Measurements from ENCODE around the gene NXPE4.

The NXPE4 gene

GRCh38 chr11:114556135-114556534 is 39.5 kb downstream of the NXPE4 start:
- no peak for DNase-seq

GRCh38 chr11:114553642-114554041 is 41.9 kb downstream of the NXPE4 start:
- DNase-seq: no peak

- no peak for DNase-seq
These were observed 44.5 kb downstream of the NXPE4 start for GRCh38 chr11:114551060-114551459.

- DNase-seq: no peak
These were observed 69.9 kb downstream of the NXPE4 start for GRCh38 chr11:114525682-114526081.

- no peak for DNase-seq
These were observed 71.5 kb downstream of the NXPE4 start for GRCh38 chr11:114524122-114524521.

GRCh38 chr11:114522818-114523217 is 72.8 kb downstream of the NXPE4 start:
- no peak for DNase-seq

Data from hematopoietic multipotent progenitor cell treated with erythropoietin and hydrocortisone succinate and interleukin-3 and kit ligand, for 8 days (in vitro differentiated cells).